OCI-LY3 (cell line): ENCODE results near the gene ST7.

Experiments used
- H2AFZ ChIP-seq: fragments of 200-600, 300-600 bp; shearing (Covaris generic); 2 replicates; pipeline ENCODE4 v1.6.0; 2014; ENCODE audit warnings: antibody characterized with exemption, low read depth, low read length
- H3K27ac ChIP-seq: fragments of 200-600, 300-600 bp; sonication (generic); 2 replicates; pipeline ENCODE4 v1.5.1; 2014; ENCODE audit warnings: mild to moderate bottlenecking, low read length, moderate library complexity, mixed read lengths
- H3K27me3 ChIP-seq: fragments of 200-600, 300-600 bp; sonication (generic); 2 replicates; pipeline ENCODE4 v1.6.1; 2014; ENCODE audit warnings: low read depth, low read length, mixed read lengths
- H3K36me3 ChIP-seq: fragments of 200-600, 300-600 bp; sonication (generic); replicated peaks from 2 replicates; pipeline ENCODE3; 2014; ENCODE audit warnings: low read depth, low read length, mixed read lengths
- H3K4me1 ChIP-seq: fragments of 300-600, 200-600 bp; sonication (generic); 2 replicates; pipeline ENCODE4 v1.6.1; 2014; ENCODE audit warnings: low read length, mixed read lengths
- H3K4me2 ChIP-seq: fragments of 200-600, 300-600 bp; sonication (generic); 2 replicates; pipeline ENCODE4 v1.6.1; 2014; ENCODE audit warnings: low read length, mixed read lengths
- H3K4me3 ChIP-seq: fragments of 300-600, 200-600 bp; sonication (generic); 2 replicates; pipeline ENCODE4 v1.5.1; 2014; ENCODE audit warnings: antibody characterized with exemption, mild to moderate bottlenecking, low read length, moderate library complexity
- H3K79me2 ChIP-seq: fragments of 300-600, 200-600 bp; shearing (Covaris generic); 2 replicates; pipeline ENCODE4 v1.6.1; 2014; ENCODE audit warnings: mild to moderate bottlenecking, low read length, mixed read lengths
- H3K9ac ChIP-seq: fragments of 300-600, 200-600 bp; shearing (Covaris generic); 2 replicates; pipeline ENCODE4 v1.6.0; 2014; ENCODE audit warnings: mild to moderate bottlenecking, low read length, moderate library complexity
- H3K9me3 ChIP-seq: fragments of 200-600, 300-600 bp; shearing (Covaris generic); 2 replicates; pipeline ENCODE4 v1.6.1; 2014; ENCODE audit warnings: low read length, mixed read lengths; ENCODE audit not compliant: insufficient read depth
- H4K20me1 ChIP-seq: fragments of 200-600, 300-600 bp; sonication (generic); 2 replicates; pipeline ENCODE4 v1.6.1; 2016; ENCODE audit warnings: low read length, mixed read lengths; ENCODE audit not compliant: insufficient read depth
- EZH2phosphoT487 ChIP-seq: fragments of 200-600 bp; shearing (Covaris generic); IDR thresholded peaks from 2 replicates; pipeline ENCODE4 v1.6.1; 2018; ENCODE audit warnings: antibody characterized with exemption, mixed run types, low read depth
- TF ChIP-seq, protein P1 (sequence below): fragments of 200-600, 300-600 bp; sonication (generic); IDR thresholded peaks from 2 replicates; pipeline ENCODE4 v1.5.1; 2014; ENCODE audit warnings: antibody characterized with exemption, low read length, low read depth

The ST7 gene

GRCh38 chr7:117021366-117021765, 68.1 kb downstream of the ST7 start:
- H4K20me1 ChIP-seq = peaks cover 82% of the 10 kb centered on the region
- no peak overlapping the region for H3K4me3 ChIP-seq
- no peaks in the 10 kb centered on the region for H3K27me3 ChIP-seq
- H3K9ac ChIP-seq = no peak overlapping the region
- no peak for TF ChIP-seq EZH2phosphoT487
- TF ChIP-seq, protein P1, sequence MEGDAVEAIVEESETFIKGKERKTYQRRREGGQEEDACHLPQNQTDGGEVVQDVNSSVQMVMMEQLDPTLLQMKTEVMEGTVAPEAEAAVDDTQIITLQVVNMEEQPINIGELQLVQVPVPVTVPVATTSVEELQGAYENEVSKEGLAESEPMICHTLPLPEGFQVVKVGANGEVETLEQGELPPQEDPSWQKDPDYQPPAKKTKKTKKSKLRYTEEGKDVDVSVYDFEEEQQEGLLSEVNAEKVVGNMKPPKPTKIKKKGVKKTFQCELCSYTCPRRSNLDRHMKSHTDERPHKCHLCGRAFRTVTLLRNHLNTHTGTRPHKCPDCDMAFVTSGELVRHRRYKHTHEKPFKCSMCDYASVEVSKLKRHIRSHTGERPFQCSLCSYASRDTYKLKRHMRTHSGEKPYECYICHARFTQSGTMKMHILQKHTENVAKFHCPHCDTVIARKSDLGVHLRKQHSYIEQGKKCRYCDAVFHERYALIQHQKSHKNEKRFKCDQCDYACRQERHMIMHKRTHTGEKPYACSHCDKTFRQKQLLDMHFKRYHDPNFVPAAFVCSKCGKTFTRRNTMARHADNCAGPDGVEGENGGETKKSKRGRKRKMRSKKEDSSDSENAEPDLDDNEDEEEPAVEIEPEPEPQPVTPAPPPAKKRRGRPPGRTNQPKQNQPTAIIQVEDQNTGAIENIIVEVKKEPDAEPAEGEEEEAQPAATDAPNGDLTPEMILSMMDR = no peak
- H3K9me3 ChIP-seq = no peaks in the 10 kb centered on the region
- peaks cover 99% of the 10 kb centered on the region for H3K79me2 ChIP-seq
- H2AFZ ChIP-seq = no peak overlapping the region
- peaks cover 37% of the 10 kb centered on the region for H3K36me3 ChIP-seq
- no peak overlapping the region for H3K4me2 ChIP-seq
- H3K4me1 ChIP-seq = peaks cover 47% of the 10 kb centered on the region
- no peak overlapping the region for H3K27ac ChIP-seq

DNA sequence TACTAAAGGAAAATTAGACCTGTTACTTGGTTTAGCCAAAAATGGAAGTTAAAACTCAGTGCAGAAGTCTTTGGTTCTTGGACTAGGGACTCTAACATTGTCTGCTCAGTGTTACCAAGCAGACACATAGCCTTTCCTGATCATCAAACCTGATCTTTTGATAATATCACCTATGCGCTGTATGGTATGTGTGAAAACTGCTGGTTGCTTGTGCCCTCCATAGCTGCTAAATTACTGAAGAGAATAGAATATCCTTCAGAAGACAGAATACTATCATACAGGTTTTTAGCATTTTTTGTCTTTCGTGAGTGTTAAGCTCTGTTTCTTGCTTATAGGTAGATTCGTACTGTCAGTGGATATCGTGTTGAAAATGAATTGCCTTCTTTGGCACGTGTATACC, 68.7 kb downstream of the ST7 start:
- H2AFZ ChIP-seq = no peak overlapping the region
- peaks cover 41% of the 10 kb centered on the region for H3K4me1 ChIP-seq
- peaks cover 87% of the 10 kb centered on the region for H4K20me1 ChIP-seq
- peaks cover 99% of the 10 kb centered on the region for H3K79me2 ChIP-seq
- H3K9me3 ChIP-seq = no peaks in the 10 kb centered on the region
- no peak overlapping the region for H3K9ac ChIP-seq
- no peak overlapping the region for H3K4me3 ChIP-seq
- peaks cover 41% of the 10 kb centered on the region for H3K36me3 ChIP-seq
- TF ChIP-seq, protein P1 = no peak
- no peak overlapping the region for H3K4me2 ChIP-seq
- H3K27me3 ChIP-seq = no peaks in the 10 kb centered on the region
- H3K27ac ChIP-seq = no peak overlapping the region

- Histone ChIP-seq H3K4me1 (peaks cover 30% of the 10 kb centered on the region), H3K27ac (no peak overlapping the region), H3K79me2 (peaks cover 98% of the 10 kb centered on the region), H3K4me3 (no peak overlapping the region), H4K20me1 (peaks cover 85% of the 10 kb centered on the region), H3K36me3 (peaks cover 39% of the 10 kb centered on the region), H3K4me2 (peak overlapping the region; percentile 39), H3K27me3 (no peaks in the 10 kb centered on the region), H3K9me3 (no peaks in the 10 kb centered on the region), H3K9ac (no peak overlapping the region), H2AFZ (no peak overlapping the region)
- TF ChIP-seq, protein P1 = no peak
- no peak for TF ChIP-seq EZH2phosphoT487
These were observed 70.1 kb downstream of the ST7 start for GRCh38 chr7:117023325-117023854.

GRCh38 chr7:117024811-117025210, 71.5 kb downstream of the ST7 start:
- Histone ChIP-seq H3K9me3 (peaks cover 2% of the 10 kb centered on the region; the same call in 1 of the 2 replicates), H2AFZ (no peak overlapping the region), H3K4me3 (no peak overlapping the region), H3K79me2 (peaks cover 97% of the 10 kb centered on the region), H3K9ac (no peak overlapping the region), H3K27ac (no peak overlapping the region), H3K4me1 (peaks cover 21% of the 10 kb centered on the region), H3K4me2 (no peak overlapping the region), H4K20me1 (peaks cover 79% of the 10 kb centered on the region), H3K36me3 (peaks cover 48% of the 10 kb centered on the region), H3K27me3 (no peaks in the 10 kb centered on the region)
- no peak for TF ChIP-seq EZH2phosphoT487
- TF ChIP-seq, protein P1 = no peak
